Activated CD4-positive, alpha-beta T cell treated with anti-CD3 and anti-CD28 coated beads for 4 hours (primary cell): ENCODE results near the gene HELZ.
"Not testable (repeated sequence)": the region's sequence is repeated elsewhere in the genome, so short reads cannot be mapped to it uniquely, and the experiment has no call there.

Source experiments
- DNase-seq, 2 donors: peaks; one replicate each; pipeline ENCODE4 v3.0.0-alpha.2; 2020

The HELZ gene, protein sequence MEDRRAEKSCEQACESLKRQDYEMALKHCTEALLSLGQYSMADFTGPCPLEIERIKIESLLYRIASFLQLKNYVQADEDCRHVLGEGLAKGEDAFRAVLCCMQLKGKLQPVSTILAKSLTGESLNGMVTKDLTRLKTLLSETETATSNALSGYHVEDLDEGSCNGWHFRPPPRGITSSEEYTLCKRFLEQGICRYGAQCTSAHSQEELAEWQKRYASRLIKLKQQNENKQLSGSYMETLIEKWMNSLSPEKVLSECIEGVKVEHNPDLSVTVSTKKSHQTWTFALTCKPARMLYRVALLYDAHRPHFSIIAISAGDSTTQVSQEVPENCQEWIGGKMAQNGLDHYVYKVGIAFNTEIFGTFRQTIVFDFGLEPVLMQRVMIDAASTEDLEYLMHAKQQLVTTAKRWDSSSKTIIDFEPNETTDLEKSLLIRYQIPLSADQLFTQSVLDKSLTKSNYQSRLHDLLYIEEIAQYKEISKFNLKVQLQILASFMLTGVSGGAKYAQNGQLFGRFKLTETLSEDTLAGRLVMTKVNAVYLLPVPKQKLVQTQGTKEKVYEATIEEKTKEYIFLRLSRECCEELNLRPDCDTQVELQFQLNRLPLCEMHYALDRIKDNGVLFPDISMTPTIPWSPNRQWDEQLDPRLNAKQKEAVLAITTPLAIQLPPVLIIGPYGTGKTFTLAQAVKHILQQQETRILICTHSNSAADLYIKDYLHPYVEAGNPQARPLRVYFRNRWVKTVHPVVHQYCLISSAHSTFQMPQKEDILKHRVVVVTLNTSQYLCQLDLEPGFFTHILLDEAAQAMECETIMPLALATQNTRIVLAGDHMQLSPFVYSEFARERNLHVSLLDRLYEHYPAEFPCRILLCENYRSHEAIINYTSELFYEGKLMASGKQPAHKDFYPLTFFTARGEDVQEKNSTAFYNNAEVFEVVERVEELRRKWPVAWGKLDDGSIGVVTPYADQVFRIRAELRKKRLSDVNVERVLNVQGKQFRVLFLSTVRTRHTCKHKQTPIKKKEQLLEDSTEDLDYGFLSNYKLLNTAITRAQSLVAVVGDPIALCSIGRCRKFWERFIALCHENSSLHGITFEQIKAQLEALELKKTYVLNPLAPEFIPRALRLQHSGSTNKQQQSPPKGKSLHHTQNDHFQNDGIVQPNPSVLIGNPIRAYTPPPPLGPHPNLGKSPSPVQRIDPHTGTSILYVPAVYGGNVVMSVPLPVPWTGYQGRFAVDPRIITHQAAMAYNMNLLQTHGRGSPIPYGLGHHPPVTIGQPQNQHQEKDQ (N-terminal part only)

DNA sequence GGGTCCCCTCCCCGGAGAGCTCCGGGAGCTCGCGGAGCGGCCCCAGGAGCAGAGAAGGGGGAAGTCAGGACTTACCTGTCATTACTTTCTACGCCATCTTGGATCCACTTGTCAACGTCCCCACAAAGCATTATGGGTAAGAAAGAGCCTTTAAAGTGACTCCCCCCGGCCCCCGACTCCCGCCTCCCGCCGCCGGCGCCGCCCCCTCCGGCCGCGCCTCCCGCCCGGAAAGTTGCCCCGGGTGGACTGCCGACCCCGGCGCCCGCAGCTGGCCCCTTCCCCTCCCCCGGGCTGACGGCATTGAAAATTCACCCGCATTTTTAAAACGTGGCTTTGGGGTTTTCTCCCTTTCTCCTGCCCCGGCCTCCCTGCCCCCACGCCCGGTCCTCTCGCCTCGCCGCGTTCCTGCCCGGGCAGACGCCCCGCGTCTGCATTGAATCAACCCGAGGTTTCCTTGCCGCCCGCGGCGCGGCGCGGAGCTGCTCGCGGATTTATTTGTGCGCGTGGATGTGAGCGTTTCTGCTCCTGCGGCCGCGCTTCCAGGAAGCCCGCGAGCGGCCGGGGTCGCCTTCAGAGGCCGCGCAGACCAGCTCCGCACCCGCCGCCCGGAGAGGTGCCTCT lies at the start of gene HELZ:
Gene HELZ, minus strand, starts transcription at position 124 of the 621 bp plus-strand sequence. CDS start 26,392 bp downstream, outside the sequence.
- DNase-seq: peak; percentile 60 to 65

DNA sequence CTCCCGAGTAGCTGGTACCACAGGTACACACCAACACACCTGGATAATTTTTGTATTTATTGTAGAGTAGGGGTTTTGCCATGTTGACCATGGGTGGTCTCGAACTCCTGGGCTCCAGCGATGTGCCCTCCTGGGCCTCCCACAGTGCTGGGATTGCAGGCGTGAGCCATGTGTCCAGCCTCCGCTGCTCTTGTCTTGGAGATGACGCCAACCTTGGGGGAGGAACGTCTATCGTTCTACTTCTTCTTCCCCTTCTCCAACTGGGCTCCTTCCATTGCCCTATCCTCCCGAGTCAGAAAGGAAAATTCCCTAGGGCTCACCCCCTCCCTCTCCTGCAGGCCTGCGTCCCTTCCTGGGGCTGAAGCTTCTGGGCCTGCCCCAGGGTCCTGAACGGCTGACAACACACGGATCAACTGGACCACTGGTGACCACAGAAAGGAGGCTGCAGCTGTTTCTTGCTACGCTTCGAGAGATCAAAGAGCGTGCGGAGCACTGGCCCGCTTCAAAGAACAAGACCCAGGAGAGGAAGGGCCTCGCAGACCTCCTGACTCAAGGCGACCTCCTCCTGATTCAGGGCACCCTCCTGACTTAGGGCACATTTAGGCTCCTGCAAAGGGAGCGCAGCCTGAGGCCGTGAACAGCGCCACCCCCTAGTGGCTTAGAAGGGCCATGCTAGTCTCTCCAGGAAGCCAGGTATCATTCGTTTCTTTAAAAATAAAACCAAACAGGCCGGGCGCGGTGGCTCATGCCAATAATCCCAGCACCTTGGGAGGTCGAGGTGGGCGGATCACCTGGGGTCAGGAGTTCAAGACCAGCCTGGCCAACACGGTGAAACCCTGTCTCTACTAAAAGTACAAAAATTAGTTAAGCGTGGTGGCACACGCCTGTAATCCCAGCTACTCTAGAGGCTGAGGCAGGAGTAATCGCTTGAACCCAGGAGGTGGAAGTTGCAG lies 48.5 kb upstream of the HELZ start:
- DNase-seq: peak; percentile 58 to 60

DNA sequence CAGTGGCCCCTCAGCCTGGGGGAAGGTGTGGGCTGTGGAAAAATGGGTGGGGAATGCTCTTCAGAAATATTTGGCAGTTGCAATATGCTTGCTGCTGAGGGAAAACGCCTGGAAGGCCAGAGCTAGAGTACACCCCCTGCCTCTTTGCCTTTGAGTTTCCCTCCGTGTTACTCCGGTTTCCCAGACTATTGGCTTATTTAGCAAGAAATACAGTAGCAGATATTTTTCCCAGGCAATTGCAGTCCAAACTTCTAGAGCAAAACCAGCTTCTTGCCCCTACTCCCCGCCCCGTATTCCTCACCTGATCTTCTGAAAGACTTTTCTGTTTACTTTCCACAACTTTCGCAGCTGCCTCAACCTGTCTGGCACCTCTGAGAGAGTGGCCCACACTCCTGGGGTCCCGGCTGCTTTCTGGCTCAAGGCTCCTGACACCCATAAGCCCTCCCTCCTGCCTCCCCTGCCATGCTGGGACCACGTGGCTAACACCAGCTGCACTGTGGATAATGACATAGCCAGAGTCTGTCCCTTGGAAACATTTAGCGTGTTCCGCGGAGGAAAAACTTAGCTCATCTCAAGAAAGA lies 45.8 kb upstream of the HELZ start:
- DNase-seq: no peak

DNA sequence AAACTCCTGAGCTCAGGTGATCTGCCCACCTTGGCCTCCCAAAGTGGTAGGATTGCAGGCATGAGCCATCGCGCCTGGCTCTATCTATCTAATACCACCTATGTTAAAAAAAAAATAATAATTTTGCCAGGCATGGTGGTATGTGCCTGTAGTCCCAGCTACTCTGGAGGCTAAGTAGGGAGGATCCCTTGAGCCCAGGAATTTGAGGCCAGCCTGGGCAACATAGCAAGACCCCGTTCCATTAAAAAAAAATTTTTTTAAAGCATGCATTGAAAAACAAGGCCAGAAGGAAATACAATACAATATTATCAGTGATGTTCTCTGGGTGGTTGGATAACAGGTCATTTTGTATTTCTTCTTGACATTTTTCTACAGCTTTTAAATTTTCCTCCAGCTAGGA lies 45.2 kb upstream of the HELZ start:
- DNase-seq: no peak

DNA sequence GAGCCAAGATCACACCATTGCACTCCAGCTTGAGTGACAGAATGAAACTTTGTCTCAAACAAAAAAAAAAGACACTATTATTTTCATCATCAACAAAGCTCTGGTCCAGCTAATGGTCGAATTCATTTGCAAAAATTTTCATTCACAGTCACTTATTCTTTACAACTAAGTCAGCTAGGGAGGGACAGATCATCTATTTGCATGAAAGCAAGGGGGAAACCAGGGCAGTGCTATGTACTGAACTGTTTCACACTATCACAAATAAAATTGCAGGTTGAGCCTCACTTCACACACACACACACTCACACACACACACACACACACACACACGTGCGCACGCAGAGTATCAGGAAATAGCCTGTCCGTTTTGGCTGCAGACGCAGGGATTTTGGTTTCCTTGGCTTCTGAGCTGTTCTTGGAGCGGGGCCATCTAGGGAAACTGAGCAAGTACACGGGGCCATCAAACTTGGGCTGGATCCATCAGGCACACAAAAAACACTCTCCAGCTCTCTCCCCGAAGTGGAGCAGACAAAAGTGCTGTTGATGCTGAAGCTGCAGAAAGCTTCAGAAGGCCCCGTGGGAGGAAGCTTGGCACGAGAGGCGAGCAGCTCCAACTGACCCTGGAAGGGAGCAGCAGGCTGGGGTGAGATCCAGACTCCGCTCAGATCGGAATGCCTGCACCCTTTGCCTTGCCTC lies 44.3 kb upstream of the HELZ start:
- DNase-seq: no peak

DNA sequence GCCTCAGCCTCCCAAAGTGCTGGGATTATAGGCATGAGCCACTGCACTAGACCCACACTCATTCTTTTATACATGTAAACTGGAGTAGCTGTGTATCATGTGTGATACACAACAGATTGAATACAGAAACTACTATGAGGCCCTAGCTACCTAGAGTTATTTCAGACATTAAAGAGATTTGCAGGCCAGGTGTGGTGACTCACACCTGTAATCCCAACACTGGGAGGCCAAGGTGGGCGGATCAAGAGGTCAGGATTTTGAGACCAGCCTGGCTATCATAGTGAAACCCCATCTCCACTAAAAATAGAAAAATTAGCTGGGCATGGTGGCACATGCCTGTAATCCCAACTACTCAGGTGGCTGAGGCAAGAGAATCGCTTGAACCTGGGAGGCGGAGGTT lies 41.8 kb upstream of the HELZ start:
- DNase-seq: not testable (repeated sequence)

DNA sequence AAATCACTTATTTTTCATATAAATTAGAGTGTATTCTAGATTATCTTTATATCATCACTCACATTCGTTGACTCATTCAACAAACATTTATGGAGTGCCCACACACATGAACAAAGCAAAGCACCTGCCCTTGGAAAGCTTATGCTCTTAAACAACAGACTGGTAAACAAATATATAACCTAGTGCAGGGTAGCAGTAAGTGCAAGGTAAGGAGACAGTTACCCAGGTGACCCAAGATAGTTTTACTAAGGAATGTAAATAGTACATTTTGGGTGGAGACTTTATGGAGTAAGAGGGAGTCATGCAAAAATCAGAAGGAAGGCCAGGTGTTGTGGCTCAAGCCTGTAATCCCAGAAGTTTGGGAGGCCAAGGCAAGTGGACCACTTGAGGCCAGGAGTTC lies 40.4 kb upstream of the HELZ start:
- no peak for DNase-seq

DNA sequence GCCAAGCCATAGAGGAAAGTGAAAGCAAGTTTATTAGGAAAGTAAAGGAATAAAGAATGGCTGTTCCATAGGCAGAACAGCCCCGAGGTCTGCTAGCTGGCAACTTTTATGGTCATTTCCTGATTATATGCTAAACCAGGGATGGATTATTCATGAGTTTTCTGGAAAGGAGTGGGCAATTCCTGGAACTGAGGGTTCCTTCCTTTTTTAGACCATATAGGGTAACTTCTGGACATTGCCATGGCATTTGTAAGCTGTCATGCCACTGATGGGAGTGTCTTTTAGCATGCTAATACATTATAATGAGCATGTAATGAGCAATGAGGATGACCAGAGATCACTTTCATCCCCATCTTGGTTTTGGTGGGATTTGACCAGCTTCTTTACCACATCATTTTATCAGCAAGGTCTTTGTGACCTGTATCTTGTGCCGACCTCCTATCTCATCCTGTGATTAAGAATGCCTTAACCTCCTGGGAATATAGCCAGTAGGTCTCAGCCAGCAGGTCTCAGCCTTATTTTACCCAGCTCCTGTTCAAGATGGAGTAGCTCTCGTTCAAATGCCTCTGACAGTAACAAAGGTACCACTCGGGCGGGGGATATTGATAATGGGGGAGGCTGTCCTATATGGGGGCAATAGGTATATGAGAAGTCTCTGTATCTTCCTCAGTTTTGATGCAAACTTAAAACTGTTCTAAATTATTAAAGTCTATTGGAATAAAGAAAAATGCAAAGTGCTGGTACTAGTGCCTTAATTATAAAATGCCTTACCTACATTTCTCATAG lies 38.9 kb upstream of the HELZ start:
- DNase-seq: no peak

DNA sequence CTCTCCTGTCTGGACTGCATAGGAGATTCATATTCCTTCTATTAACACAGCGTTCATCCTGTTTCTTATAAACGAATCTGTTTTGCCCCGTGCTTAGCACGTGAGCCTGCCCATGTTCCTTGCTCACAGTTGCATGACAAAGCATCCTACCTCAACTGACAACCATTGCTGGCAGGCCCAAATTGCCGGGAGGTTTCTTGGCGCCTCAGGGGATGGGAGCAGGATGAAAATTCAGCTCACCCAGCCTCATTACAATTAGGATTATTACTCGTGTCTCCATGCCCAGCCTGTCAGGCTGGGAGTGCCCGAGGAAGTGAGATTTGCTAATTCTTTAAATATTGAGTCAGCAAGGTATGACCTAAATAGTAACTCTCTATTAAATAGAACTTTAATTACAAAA lies 36.7 kb upstream of the HELZ start:
- DNase-seq: no peak

DNA sequence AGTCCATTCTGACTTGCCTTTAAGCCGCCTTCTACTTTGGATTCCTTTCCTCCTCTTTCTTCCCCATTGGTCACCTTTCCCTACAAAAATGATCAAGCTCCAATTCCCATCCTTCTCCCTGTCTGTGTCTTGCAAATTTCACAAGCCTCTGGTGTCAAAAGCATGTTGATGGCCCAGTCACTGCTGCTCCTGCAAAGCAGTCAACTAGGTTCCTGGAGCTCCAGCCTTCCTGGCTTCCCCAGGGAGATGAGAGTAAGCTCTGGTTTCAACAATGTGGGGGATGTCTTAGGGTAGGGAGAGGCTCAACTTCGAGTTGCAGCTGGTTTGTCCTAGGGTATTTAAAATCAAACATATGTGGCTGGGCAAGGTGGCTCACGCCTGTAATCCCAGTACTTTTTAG lies 36.1 kb upstream of the HELZ start:
- DNase-seq: no peak

DNA sequence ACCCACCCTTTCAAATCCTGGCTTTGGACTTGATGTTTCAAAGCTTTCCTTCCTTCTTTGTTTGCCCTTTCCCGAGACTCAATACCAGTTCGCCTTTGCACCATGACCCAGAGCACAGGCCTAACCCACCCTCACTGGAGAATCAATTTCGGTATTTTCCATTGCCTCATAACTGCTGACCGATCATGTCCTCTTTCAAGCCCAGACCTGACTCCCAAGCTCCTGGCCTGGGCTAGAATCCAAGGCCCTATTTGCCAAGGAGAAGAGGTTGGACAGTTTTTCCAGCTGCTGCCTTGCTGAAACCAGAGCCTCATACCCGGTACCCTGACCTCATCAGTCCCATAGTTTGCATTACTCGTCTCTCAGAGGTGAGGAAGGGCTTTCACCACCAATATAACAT lies 35.3 kb upstream of the HELZ start:
- no peak for DNase-seq

DNA sequence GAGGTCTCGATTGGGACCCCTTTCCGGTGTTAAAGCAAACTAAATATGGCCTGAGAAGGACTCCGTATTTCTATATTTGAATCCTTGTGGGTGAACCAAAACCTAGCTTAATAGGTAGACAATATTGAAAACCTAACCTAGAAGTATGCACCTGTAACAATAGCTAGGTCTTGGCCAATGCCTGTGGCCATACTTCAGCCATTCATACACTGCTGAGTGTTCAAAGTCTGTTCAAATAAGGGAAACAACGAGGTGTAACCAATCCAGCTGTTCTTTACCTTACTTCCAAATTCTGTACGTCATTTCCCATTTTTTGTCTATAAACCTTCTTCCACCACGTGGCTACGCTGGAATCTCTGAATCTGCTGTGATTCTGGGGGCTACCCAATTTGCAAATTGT lies 34.1 kb upstream of the HELZ start:
- DNase-seq: no peak

DNA sequence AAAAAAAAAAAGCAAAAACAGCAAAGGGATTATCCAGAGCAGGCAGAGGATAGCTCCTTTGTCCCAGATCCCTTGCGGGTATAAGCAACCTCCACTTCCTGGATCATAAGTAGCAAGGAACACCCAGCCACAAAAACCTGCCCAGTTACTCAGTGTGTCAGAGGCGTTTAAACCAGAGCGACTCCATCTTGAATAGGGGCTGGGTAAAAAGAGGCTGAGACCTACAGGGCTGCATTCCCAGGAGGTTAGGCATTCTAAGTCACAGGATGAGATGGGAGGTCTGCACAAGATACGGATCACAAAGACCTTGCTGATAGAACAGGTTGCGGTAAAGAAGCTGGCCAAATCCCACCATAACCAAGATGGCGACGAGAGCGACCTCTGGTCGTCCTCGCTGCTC lies 33.4 kb upstream of the HELZ start:
- no peak for DNase-seq

DNA sequence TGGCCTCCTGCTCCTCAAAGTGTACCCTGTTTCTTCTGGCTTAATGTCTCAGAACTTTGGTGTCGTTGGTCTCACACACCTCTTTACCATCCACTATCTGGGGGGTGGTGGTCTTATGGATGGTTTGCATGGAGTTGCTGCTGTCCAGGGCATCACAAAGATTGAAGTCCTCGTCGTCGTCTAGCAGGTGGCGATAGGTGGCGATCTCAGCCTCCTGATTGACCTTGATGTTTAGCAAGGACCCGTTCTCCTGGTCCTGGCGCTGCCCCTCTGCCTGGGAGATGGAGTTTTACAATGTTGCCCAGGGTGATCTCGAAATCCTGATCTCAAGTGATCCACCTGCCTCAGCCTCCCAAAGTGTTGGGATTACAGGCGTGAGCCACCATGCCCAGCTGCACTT lies 31.1 kb upstream of the HELZ start:
- no peak for DNase-seq

DNA sequence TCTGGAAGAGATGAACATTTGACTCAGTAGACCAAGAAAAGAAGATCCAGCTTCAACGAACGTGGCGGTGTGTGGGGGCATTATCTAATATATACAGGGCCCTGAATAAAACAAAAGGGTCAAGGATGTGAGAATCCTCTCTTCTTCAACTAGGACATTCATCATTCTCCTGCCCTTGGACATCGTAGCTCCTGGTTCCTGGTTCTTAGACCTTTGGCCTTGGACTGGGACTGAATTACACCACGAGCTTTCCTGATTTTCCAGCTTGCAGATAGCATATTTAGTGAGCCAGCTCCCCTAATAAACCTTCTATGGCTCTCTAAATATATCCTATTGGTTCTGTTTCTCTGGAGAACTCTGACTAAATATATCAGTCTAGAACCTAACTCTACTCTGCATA lies 29.5 kb upstream of the HELZ start:
- DNase-seq: no peak

DNA sequence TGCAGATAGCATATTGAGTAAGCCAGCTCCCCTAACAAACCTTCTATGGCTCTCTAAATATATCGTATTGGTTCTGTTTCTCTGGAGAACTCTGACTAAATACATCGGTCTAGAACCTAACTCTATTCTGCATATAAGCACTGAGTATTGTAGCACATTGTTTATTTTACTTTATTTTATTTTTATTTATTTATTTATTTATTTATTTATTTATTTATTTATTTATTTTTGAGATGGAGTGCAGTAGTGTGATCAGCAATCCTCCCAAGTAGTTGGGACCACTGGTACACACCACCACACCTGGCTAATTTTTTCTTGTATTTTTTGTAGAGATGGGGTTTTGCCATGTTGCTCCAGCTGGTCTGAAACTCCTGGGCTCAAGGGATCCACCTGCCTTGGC lies 28.9 kb upstream of the HELZ start:
- no peak for DNase-seq

DNA sequence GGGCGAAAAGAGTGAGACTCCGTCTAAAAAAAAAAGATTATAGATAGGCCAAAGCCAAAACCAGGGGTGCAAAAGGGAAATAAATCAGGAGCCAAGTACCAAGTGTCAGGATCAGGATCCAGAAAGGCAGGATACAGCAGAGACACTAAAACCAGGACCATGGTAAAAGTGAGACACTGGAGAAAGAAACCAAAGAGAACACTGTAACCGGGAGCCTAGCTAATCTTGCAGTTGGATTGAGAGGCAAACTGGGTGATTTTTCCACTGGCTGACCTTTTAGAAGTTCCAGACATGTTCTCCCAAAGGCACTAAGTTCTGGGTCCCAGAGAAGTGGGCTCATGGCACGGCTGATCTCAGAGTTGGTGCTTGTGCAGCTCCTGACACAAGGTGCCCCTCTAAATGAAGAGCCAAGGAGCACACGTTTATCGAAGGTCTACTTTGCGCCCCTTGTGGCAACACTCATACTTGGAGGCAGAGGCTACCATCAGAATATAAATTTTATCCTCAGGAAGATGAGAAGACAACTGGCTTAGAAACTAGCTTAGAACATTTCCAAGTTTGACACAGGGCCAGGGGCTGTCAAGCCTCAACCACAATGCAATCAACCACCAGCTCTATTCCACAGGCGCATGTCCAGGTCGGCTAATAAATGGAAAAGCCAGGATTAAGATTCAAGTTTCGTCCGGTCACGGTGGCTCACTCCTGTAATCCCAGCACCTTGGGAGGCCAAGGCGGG lies 27.5 kb upstream of the HELZ start:
- no peak for DNase-seq

DNA sequence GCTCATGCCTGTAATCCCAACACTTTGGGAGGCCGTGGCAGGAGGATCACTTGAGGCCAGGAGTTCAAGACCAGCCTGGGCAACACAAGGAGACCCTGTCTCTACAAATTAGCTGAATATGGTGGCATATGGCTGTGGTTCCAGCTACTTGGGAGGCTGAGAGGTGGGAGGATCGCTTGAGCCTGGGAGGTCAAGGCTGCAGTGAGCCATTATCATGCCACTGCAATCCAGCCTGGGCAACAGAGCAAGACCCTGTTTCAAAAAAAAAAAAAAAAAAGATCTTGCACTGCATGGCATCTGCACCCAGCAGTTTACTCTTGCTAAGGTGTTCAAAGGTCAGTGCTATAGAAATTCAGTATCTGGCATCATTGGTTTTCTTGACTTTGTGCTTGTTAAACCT lies 26.2 kb upstream of the HELZ start:
- not testable (repeated sequence) for DNase-seq

DNA sequence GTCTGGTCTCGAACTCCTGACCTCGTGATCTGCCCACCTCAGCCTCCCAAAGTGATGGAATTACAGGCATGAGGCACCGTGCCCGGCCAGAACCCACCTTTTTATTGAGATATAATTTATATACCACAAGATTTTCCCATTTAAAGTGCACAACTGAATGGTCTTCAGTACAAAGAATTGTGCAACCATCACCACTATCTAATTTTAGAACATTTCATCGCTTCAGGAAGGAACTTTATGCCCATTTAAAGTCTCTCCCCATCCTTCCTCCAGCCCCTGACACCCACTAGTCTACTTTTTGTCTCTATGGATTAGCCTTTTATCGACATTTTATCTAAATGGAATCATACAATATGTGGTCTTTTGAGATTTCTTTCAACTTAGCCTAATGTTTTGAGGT lies 25.4 kb upstream of the HELZ start:
- DNase-seq: no peak
